Ovary (tissue), 3 donors: ENCODE results near the gene RSBN1.

Source experiments
- EP300 ChIP-seq: sonication (generic); formaldehyde crosslinking; IDR thresholded peaks from one replicate; pipeline ENCODE4 v1.6.1; 2017; ENCODE audit warnings: antibody characterized with exemption
- TF ChIP-seq, protein P1 (sequence below), 3 donors: fragments of 450-650 bp in 2 of 3; fragments of 200-600 bp in 1 of 3; IDR thresholded peaks; one replicate each; pipeline versions ENCODE4 v1.5.1 to v1.8.0; 2016 to 2022; ENCODE audit warnings: antibody characterized with exemption in 3 of 3, mild to moderate bottlenecking in 1 of 3
- donor health status: DM: no; HTN: no; CAD: no.

DNA sequence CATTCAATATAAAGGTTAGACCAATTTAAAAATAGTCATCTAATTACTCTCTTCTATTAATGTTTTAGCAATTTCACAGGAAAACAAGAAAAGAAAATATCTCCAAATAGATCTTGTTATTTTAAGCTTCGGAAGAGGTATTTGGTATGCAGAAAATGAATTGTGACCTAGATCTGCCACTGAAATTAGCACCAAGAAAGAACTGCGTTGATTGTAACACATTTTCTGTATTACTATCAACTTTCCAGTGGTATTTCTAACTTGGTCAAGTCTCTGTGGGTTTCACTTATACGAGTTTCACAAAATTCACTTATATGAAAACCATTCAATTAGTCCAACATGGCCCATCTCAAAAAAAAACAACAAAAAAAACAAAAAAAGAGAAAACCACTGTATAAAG, 11.8 kb downstream of the RSBN1 start:
- TF ChIP-seq, protein P1, sequence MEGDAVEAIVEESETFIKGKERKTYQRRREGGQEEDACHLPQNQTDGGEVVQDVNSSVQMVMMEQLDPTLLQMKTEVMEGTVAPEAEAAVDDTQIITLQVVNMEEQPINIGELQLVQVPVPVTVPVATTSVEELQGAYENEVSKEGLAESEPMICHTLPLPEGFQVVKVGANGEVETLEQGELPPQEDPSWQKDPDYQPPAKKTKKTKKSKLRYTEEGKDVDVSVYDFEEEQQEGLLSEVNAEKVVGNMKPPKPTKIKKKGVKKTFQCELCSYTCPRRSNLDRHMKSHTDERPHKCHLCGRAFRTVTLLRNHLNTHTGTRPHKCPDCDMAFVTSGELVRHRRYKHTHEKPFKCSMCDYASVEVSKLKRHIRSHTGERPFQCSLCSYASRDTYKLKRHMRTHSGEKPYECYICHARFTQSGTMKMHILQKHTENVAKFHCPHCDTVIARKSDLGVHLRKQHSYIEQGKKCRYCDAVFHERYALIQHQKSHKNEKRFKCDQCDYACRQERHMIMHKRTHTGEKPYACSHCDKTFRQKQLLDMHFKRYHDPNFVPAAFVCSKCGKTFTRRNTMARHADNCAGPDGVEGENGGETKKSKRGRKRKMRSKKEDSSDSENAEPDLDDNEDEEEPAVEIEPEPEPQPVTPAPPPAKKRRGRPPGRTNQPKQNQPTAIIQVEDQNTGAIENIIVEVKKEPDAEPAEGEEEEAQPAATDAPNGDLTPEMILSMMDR (IDR thresholded peaks at IDR 0.05) = no peak
- TF ChIP-seq EP300 = no peak
